IMR-90 (cell line): ENCODE results near the gene ARPC1A.

Source experiments
- BHLHE40 ChIP-seq: fragments of 150-350 bp; IDR thresholded peaks from 2 replicates; pipeline ENCODE4 v1.6.1; 2016; ENCODE audit warnings: mild to moderate bottlenecking, low read depth, low read length
- CHD1 ChIP-seq: IDR thresholded peaks from 2 replicates; pipeline ENCODE4 v1.6.1; 2012; ENCODE audit warnings: low read depth, low read length, improper control_type of control experiment
- CTCF ChIP-seq: conservative IDR thresholded peaks from 2 replicates; pipeline ENCODE4 v1.5.1; 2012; ENCODE audit warnings: mild to moderate bottlenecking, low read depth, low read length, improper control_type of control experiment
- ELK1 ChIP-seq: fragments of 150-350 bp; IDR thresholded peaks from 2 replicates; pipeline ENCODE4 v1.6.1; 2016; ENCODE audit warnings: low read depth, mild to moderate bottlenecking, low read length, moderate library complexity, borderline replicate concordance
- FOS ChIP-seq: fragments of 150-350 bp; IDR thresholded peaks from 2 replicates; pipeline ENCODE4 v1.6.1; 2016; ENCODE audit warnings: low read depth, low read length
- MAFK ChIP-seq: IDR thresholded peaks from 2 replicates; pipeline ENCODE4 v1.6.1; 2012; ENCODE audit warnings: low read depth, low read length, improper control_type of control experiment
- MAZ ChIP-seq: IDR thresholded peaks from 2 replicates; pipeline ENCODE4 v1.6.1; 2012; ENCODE audit warnings: low read depth, mild to moderate bottlenecking, low read length, improper control_type of control experiment, moderate library complexity, borderline replicate concordance
- MXI1 ChIP-seq: IDR thresholded peaks from 2 replicates; pipeline ENCODE4 v1.6.1; 2012; ENCODE audit warnings: low read depth, mild to moderate bottlenecking, low read length, moderate library complexity, borderline replicate concordance
- POLR2A ChIP-seq: IDR thresholded peaks from 2 replicates; pipeline ENCODE4 v1.6.1; 2012; ENCODE audit warnings: mild to moderate bottlenecking, low read depth, low read length
- RAD21 ChIP-seq: IDR thresholded peaks from 2 replicates; pipeline ENCODE4 v1.6.1; 2012; ENCODE audit warnings: low read length, improper control_type of control experiment
- RCOR1 ChIP-seq: IDR thresholded peaks from 2 replicates; pipeline ENCODE4 v1.6.1; 2012; ENCODE audit warnings: mild to moderate bottlenecking, low read length, improper control_type of control experiment; ENCODE audit not compliant: insufficient replicate concordance
- RFX5 ChIP-seq: IDR thresholded peaks from 2 replicates; pipeline ENCODE4 v1.8.0; 2012; ENCODE audit warnings: low read depth, mild to moderate bottlenecking, low read length, moderate library complexity
- SMC3 ChIP-seq: fragments of 150-350 bp; IDR thresholded peaks from 2 replicates; pipeline ENCODE4 v1.6.1; 2016; ENCODE audit warnings: low read depth, mild to moderate bottlenecking, antibody characterized with exemption, low read length, moderate library complexity
- USF2 ChIP-seq: fragments of 150-350 bp; IDR thresholded peaks from 2 replicates; pipeline ENCODE4 v1.6.1; 2017; ENCODE audit warnings: mild to moderate bottlenecking, antibody characterized with exemption, low read length, low read depth

GRCh38 chr7:99399597-99399996, 73.9 kb downstream of the ARPC1A start:
- TF ChIP-seq RAD21, result no peak
- TF ChIP-seq MAZ, result no peak
- no peak for TF ChIP-seq POLR2A
- no peak for TF ChIP-seq CTCF
- TF ChIP-seq CHD1, result no peak
- no peak for TF ChIP-seq MXI1
- no peak for TF ChIP-seq FOS
- no peak for TF ChIP-seq BHLHE40
- TF ChIP-seq RCOR1, result no peak
- no peak for TF ChIP-seq RFX5
- TF ChIP-seq ELK1, result no peak
- no peak for TF ChIP-seq MAFK
- TF ChIP-seq USF2, result no peak
- no peak for TF ChIP-seq SMC3
